ENCODE measurements around the gene LRAT.

The LRAT gene

DNA sequence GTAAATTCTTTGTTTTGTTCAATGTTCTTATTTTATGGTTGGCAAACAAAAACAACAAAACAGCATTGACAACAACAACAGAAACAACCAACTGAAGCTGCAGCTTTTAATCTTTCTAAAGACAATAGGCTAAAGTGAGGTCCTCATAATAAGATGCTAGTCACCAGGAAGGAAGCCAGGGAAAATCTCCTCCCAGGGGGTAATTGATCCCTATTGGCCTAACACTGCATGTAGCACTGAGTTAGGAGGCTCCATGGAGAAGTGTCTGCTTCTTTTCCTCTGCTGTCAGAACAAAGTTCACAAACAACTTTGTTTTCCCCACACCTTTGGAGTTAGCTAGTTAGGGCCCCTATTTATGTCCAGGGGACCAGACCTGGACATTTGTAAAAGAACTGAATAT lies 4.7 kb upstream of the LRAT start:
- no peak for TF ChIP-seq SIN3A (IDR thresholded peaks at IDR 0.05; ENCODE audit: borderline replicate concordance, insufficient read depth, low read length)
- TF ChIP-seq, protein P1, sequence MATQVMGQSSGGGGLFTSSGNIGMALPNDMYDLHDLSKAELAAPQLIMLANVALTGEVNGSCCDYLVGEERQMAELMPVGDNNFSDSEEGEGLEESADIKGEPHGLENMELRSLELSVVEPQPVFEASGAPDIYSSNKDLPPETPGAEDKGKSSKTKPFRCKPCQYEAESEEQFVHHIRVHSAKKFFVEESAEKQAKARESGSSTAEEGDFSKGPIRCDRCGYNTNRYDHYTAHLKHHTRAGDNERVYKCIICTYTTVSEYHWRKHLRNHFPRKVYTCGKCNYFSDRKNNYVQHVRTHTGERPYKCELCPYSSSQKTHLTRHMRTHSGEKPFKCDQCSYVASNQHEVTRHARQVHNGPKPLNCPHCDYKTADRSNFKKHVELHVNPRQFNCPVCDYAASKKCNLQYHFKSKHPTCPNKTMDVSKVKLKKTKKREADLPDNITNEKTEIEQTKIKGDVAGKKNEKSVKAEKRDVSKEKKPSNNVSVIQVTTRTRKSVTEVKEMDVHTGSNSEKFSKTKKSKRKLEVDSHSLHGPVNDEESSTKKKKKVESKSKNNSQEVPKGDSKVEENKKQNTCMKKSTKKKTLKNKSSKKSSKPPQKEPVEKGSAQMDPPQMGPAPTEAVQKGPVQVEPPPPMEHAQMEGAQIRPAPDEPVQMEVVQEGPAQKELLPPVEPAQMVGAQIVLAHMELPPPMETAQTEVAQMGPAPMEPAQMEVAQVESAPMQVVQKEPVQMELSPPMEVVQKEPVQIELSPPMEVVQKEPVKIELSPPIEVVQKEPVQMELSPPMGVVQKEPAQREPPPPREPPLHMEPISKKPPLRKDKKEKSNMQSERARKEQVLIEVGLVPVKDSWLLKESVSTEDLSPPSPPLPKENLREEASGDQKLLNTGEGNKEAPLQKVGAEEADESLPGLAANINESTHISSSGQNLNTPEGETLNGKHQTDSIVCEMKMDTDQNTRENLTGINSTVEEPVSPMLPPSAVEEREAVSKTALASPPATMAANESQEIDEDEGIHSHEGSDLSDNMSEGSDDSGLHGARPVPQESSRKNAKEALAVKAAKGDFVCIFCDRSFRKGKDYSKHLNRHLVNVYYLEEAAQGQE (IDR thresholded peaks at IDR 0.05; ENCODE audit: insufficient read depth in 1 of 2, low read depth in 2 of 2, low read length in 2 of 2): no peak
- no peak for TF ChIP-seq TAF1 (IDR thresholded peaks at IDR 0.05; ENCODE audit: borderline replicate concordance, insufficient read depth, low read length)
- no peak for TF ChIP-seq FOXP2 (optimal IDR thresholded peaks at IDR 0.05; ENCODE audit: borderline replicate concordance, extremely low read depth, extremely low read length, insufficient read depth)
- TF ChIP-seq POLR2AphosphoS5 (IDR thresholded peaks at IDR 0.05; ENCODE audit: low read depth, low read length): no peak

DNA sequence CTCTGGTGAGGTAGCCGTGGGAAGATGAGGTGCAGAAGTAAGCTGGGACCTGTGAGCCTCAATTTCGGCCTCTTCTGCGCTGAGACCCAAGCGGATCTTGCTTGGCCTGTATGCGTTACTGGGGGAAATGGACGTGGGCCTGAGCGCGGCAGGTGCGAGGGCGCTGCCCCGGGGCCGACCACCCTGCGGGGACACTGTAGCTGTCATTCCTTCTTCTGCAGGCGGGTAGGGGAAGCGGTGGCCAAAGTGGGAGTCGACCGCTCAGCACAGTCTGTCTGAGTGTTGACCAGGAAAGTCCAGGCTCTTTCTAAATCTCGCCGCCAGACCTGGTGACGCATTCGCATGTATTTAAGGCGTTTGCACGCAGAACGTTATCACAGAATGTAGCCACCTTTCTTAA lies 3.3 kb upstream of the LRAT start:
- TF ChIP-seq FOXP2 (optimal IDR thresholded peaks at IDR 0.05; ENCODE audit: borderline replicate concordance, extremely low read depth, extremely low read length, insufficient read depth) (no peak), TAF1 (IDR thresholded peaks at IDR 0.05; ENCODE audit: borderline replicate concordance, insufficient read depth, low read length) (no peak), POLR2AphosphoS5 (IDR thresholded peaks at IDR 0.05; ENCODE audit: low read depth, low read length) (no peak), SIN3A (IDR thresholded peaks at IDR 0.05; ENCODE audit: borderline replicate concordance, insufficient read depth, low read length) (no peak)
- TF ChIP-seq, protein P1 (IDR thresholded peaks at IDR 0.05; ENCODE audit: insufficient read depth in 1 of 2, low read depth in 2 of 2, low read length in 2 of 2): no peak

DNA sequence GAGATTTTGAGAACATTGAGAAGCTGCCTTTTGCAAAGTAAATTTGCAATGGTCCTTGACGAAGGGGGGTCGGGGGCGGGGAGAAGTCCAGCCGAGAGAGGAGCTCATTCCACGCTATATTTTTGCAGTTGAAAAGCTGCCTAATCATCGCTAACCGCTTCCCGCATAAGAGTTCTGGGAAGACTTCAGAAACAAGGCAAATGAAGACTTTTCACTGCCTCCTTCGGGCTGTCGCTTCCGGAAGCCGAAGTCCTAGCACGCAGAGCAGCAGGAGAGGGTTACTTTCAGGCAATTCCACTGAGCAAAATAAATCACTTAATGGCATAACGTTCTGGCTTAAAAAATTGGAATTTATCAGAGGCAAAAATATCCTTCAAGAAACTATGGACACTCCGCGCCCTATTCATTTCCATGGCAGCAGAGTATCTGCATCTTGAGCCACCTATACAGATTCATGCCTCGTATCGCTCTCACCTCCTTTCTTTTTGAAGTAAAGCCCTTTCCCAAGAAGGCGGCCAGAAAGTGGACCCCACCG lies 2.6 kb upstream of the LRAT start:
- TF ChIP-seq FOXP2 (optimal IDR thresholded peaks at IDR 0.05; ENCODE audit: borderline replicate concordance, extremely low read depth, extremely low read length, insufficient read depth) (no peak), SIN3A (IDR thresholded peaks at IDR 0.05; ENCODE audit: borderline replicate concordance, insufficient read depth, low read length) (no peak)
- TF ChIP-seq, protein P1 (IDR thresholded peaks at IDR 0.05; ENCODE audit: insufficient read depth in 1 of 2, low read depth in 2 of 2, low read length in 2 of 2): no peak

DNA sequence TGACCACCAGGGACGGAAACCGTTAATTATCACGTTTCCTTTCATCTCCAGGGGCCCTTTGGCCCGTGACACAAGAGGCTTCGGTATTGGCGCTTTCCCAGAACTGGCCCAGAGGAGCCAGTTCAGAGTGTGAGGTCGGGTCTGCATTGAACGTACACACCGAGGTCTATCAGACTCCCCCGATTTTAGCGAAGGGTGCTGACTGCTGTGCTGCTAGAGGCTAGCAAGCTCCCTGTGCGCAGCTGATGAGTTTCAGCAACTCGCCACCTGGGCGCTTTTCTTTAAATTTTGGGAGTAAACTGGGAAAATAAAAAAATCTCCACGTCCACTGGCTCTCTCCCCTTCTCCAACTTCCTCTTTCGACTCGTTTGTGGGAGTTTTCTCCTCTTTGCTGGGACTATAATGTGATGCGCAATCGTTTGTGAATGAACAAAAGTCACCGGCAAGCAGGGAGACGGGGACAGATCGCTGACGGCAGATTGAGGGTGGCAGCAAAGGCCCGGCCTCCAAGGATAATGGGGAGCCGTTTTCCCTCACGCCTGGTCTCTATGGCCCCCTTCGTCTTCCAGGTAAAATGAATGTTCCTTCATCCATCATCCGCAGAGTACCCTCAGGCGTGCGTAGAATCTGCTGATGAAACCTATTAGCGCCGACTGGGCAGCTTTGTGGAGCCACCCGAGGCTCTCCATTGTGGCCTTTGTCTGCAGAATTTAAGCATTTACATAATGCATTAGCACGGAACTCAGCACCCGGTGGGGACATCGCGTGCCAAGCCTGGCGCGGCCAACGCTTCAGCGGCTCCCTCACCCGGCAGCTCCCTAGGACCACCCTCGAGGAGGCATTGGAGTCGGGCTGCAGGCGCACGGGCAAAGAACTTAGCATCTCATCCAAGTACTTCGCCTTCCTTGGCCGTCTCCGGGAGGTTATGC lies 1.6 kb upstream of the LRAT start:
- TF ChIP-seq TAF1 (IDR thresholded peaks at IDR 0.05; ENCODE audit: borderline replicate concordance, insufficient read depth, low read length): no peak
- no peak for TF ChIP-seq FOXP2 (optimal IDR thresholded peaks at IDR 0.05; ENCODE audit: borderline replicate concordance, extremely low read depth, extremely low read length, insufficient read depth)
- no peak for TF ChIP-seq POLR2AphosphoS5 (IDR thresholded peaks at IDR 0.05; ENCODE audit: low read depth, low read length)
- TF ChIP-seq SIN3A (IDR thresholded peaks at IDR 0.05; ENCODE audit: borderline replicate concordance, insufficient read depth, low read length): no peak
- TF ChIP-seq, protein P1 (IDR thresholded peaks at IDR 0.05; ENCODE audit: insufficient read depth in 1 of 2, low read depth in 2 of 2, low read length in 2 of 2): no peak
